Measurements from ENCODE around the gene MYO7B.
"Not testable (repeated sequence)": the region's sequence is repeated elsewhere in the genome, so short reads cannot be mapped to it uniquely, and the experiment has no call there.

Gene MYO7B

GRCh38 chr2:127526132-127527000 is 9.1 kb upstream of the MYO7B start, which contains the start of gene IWS1:
Gene IWS1, minus strand, starts transcription at chr2:127526489. Its CDS starts 281 bp downstream, at chr2:127526208.
- DNase-seq (peak; percentile 95), ATAC-seq (ENCODE audit: insufficient read depth, low read depth) (peak; percentile 90)
- no peaks in the 10 kb centered on the region for H3K27me3 ChIP-seq (ENCODE audit: insufficient read depth, low read length, poor library complexity)
- peaks cover 33% of the 10 kb centered on the region for H3K36me3 ChIP-seq (ENCODE audit: insufficient read depth, low read length)
- peak within 1 kb of the TSS; percentile 90 for H2AFZ ChIP-seq (ENCODE audit: low read depth, low read length)
- H3K4me1 ChIP-seq (ENCODE audit: insufficient read depth, low read length), result peaks cover 54% of the 10 kb centered on the region
- TF ChIP-seq CTCF (IDR thresholded peaks at IDR 0.05; ENCODE audit: borderline replicate concordance, extremely low read depth, low read length, poor library complexity, severe bottlenecking), result peak; percentile 31
- TF ChIP-seq EZH2 (IDR thresholded peaks at IDR 0.05; ENCODE audit: borderline replicate concordance, low read depth, low read length, severe bottlenecking), result no peak
- peak within 1 kb of the TSS; percentile 91 for H3K4me2 ChIP-seq (ENCODE audit: insufficient read depth, low read length)
- peaks cover 52% of the 10 kb centered on the region for H3K79me2 ChIP-seq (ENCODE audit: insufficient read depth, low read length)
- H4K20me1 ChIP-seq (ENCODE audit: insufficient read depth, low read length), result peaks cover 25% of the 10 kb centered on the region; the same call in 1 of the 2 replicates
- H3K27ac ChIP-seq (ENCODE audit: low read length), result peak within 1 kb of the TSS; percentile 95
- H3K9ac ChIP-seq (ENCODE audit: low read depth, low read length), result peak within 1 kb of the TSS; percentile 87
- peak within 1 kb of the TSS; percentile 71 to 89 for H3K4me3 ChIP-seq (ENCODE audit: low read depth in 1 of 2, low read length in 2 of 2)
- H3K9me3 ChIP-seq (ENCODE audit: insufficient read depth, low read length, severe bottlenecking), result no peaks in the 10 kb centered on the region

- Histone ChIP-seq H3K36me3 (ENCODE audit: insufficient read depth, low read length) (peaks cover 25% of the 10 kb centered on the region), H3K4me3 (ENCODE audit: low read depth in 1 of 2, low read length in 2 of 2) (peak overlapping the region; percentile 71 to 89; a peak in 3 of 4 replicates), H3K79me2 (ENCODE audit: insufficient read depth, low read length) (peaks cover 43% of the 10 kb centered on the region), H4K20me1 (ENCODE audit: insufficient read depth, low read length) (peaks cover 22% of the 10 kb centered on the region; the same call in 1 of the 2 replicates), H3K9ac (ENCODE audit: low read depth, low read length) (peak overlapping the region; percentile 87), H3K27ac (ENCODE audit: low read length) (peak overlapping the region; percentile 95), H3K4me2 (ENCODE audit: insufficient read depth, low read length) (peak overlapping the region; percentile 91), H3K9me3 (ENCODE audit: insufficient read depth, low read length, severe bottlenecking) (no peaks in the 10 kb centered on the region), H2AFZ (ENCODE audit: low read depth, low read length) (peak overlapping the region; percentile 90), H3K27me3 (ENCODE audit: insufficient read depth, low read length, poor library complexity) (no peaks in the 10 kb centered on the region), H3K4me1 (ENCODE audit: insufficient read depth, low read length) (peaks cover 50% of the 10 kb centered on the region)
- ATAC-seq (ENCODE audit: insufficient read depth, low read depth) (peak; percentile 18), DNase-seq (no peak)
- no peak for TF ChIP-seq CTCF (IDR thresholded peaks at IDR 0.05; ENCODE audit: borderline replicate concordance, extremely low read depth, low read length, poor library complexity, severe bottlenecking)
- no peak for TF ChIP-seq EZH2 (IDR thresholded peaks at IDR 0.05; ENCODE audit: borderline replicate concordance, low read depth, low read length, severe bottlenecking)
These were observed 8.3 kb upstream of the MYO7B start for GRCh38 chr2:127527001-127527804.

GRCh38 chr2:127528487-127528886 is 7.0 kb upstream of the MYO7B start:
- DNase-seq, result no peak
- peak overlapping the region; percentile 90 for H2AFZ ChIP-seq (ENCODE audit: low read depth, low read length)
- peaks cover 30% of the 10 kb centered on the region for H3K79me2 ChIP-seq (ENCODE audit: insufficient read depth, low read length)

GRCh38 chr2:127529416-127529815 is 6.1 kb upstream of the MYO7B start:
- not testable (repeated sequence) for H3K4me3 ChIP-seq (ENCODE audit: low read depth in 1 of 2, low read length in 2 of 2); H3K27me3 ChIP-seq (ENCODE audit: insufficient read depth, low read length, poor library complexity); H3K9ac ChIP-seq (ENCODE audit: low read depth, low read length); ATAC-seq (ENCODE audit: insufficient read depth, low read depth); DNase-seq; H3K9me3 ChIP-seq (ENCODE audit: insufficient read depth, low read length, severe bottlenecking); H3K4me2 ChIP-seq (ENCODE audit: insufficient read depth, low read length); H4K20me1 ChIP-seq (ENCODE audit: insufficient read depth, low read length); H3K36me3 ChIP-seq (ENCODE audit: insufficient read depth, low read length); H2AFZ ChIP-seq (ENCODE audit: low read depth, low read length); H3K27ac ChIP-seq (ENCODE audit: low read length)
- Histone ChIP-seq H3K79me2 (ENCODE audit: insufficient read depth, low read length) (peaks cover 21% of the 10 kb centered on the region), H3K4me1 (ENCODE audit: insufficient read depth, low read length) (peaks cover 28% of the 10 kb centered on the region)

More at GRCh38 chr2:127528487-127528886, 7.0 kb upstream of the MYO7B start:
- no peak overlapping the region for H3K4me3 ChIP-seq (ENCODE audit: low read depth in 1 of 2, low read length in 2 of 2)
- no peaks in the 10 kb centered on the region for H3K9me3 ChIP-seq (ENCODE audit: insufficient read depth, low read length, severe bottlenecking)
- no peak for ATAC-seq (ENCODE audit: insufficient read depth, low read depth)
- no peak overlapping the region for H3K27ac ChIP-seq (ENCODE audit: low read length)
- H4K20me1 ChIP-seq (ENCODE audit: insufficient read depth, low read length), result peaks cover 12% of the 10 kb centered on the region; the same call in 1 of the 2 replicates
- H3K27me3 ChIP-seq (ENCODE audit: insufficient read depth, low read length, poor library complexity), result no peaks in the 10 kb centered on the region
- peak; percentile 29 for TF ChIP-seq CTCF (IDR thresholded peaks at IDR 0.05; ENCODE audit: borderline replicate concordance, extremely low read depth, low read length, poor library complexity, severe bottlenecking)
- no peak for TF ChIP-seq EZH2 (IDR thresholded peaks at IDR 0.05; ENCODE audit: borderline replicate concordance, low read depth, low read length, severe bottlenecking)
- H3K4me2 ChIP-seq (ENCODE audit: insufficient read depth, low read length), result no peak overlapping the region
- H3K9ac ChIP-seq (ENCODE audit: low read depth, low read length), result no peak overlapping the region
- peaks cover 38% of the 10 kb centered on the region for H3K4me1 ChIP-seq (ENCODE audit: insufficient read depth, low read length)
- peaks cover 12% of the 10 kb centered on the region for H3K36me3 ChIP-seq (ENCODE audit: insufficient read depth, low read length)
